Stomach (tissue), 9 donors: ENCODE results near the gene DDB1. TPM values are rescaled to one million over a fixed set of nuclear protein-coding genes. Genes with fewer than 3 reads are reported as not detected.

Experiments
- DNase-seq, 2 donors: peaks; one replicate each; pipeline versions ENCODE4 v3.0.0 to v3.0.0-alpha.2; 2013 to 2019
- H3K27ac ChIP-seq, 5 donors: fragments of 200-600 bp in 4 of 5; sonication (generic) in 4 of 5; one replicate each; pipeline ENCODE4 v1.5.1; 2013 to 2019; ENCODE audit warnings: mild to moderate bottlenecking in 1 of 5, moderate library complexity in 1 of 5
- H3K27me3 ChIP-seq, 3 donors: fragments of 200-600 bp; sonication (generic); one replicate each; pipeline ENCODE4 v1.5.1; 2017 to 2019; ENCODE audit warnings: mixed run types in 1 of 3
- H3K36me3 ChIP-seq, 4 donors: fragments of 200-600 bp; sonication (generic); 1 replicate in 3 of 4; 2 replicates in 1 of 4; pipeline ENCODE4 v1.5.1; 2016 to 2019
- H3K4me1 ChIP-seq, 4 donors: fragments of 200-600 bp; sonication (generic); one replicate each; pipeline ENCODE4 v1.5.1; 2016 to 2019
- H3K4me3 ChIP-seq, 4 donors: fragments of 200-600 bp; sonication (generic) in 3 of 4; one replicate each; pipeline ENCODE4 v1.5.1; 2016 to 2019; ENCODE audit warnings: mild to moderate bottlenecking in 1 of 4
- H3K9me3 ChIP-seq, 4 donors: fragments of 200-600 bp; sonication (generic); one replicate each; pipeline ENCODE4 v1.5.1; 2016 to 2019
- CTCF ChIP-seq, 7 experiments: fragments of 450-650 bp in 4 of 7; fragments of 200-600 bp in 3 of 7; sonication (generic) in 3 of 7; IDR thresholded peaks; one replicate each; pipeline ENCODE4 v1.5.1; 2016 to 2019; ENCODE audit warnings: antibody characterized with exemption in 7 of 7, control low read depth in 2 of 7, mild to moderate bottlenecking in 1 of 7
- EP300 ChIP-seq: sonication (generic); formaldehyde crosslinking; IDR thresholded peaks from one replicate; pipeline ENCODE4 v1.6.1; 2017; ENCODE audit warnings: antibody characterized with exemption
- POLR2A ChIP-seq, 4 donors: fragments of 450-650 bp; IDR thresholded peaks; one replicate each; pipeline ENCODE4 v1.6.1; 2016; ENCODE audit warnings: antibody characterized with exemption in 4 of 4, control low read depth in 2 of 4, mild to moderate bottlenecking in 1 of 4, moderate library complexity in 1 of 4
- POLR2AphosphoS5 ChIP-seq, 3 donors: sonication (generic); formaldehyde crosslinking; IDR thresholded peaks; one replicate each; pipeline ENCODE4 v1.6.1; 2016; ENCODE audit warnings: antibody characterized with exemption in 3 of 3
- WGBS, 5 donors: extraction: QIAGEN DNeasy Blood & Tissue Kit in 3 of 5; methylation state at CpG; one replicate each; pipeline versions ENCODE4 v1.1.5 to v1.1.7; 2013 to 2018; 5-methylcytosine and 5-hydroxymethylcytosine counted together
- intact Hi-C: fragments of 100-400 bp; cut with DNase I; formaldehyde crosslinking; loops from one replicate; pipeline ENCODE4 v1.15.1; 2023; ENCODE audit warnings: low total_unique reads
- polyA plus RNA-seq, 3 donors: library from polyadenylated mRNA; stranded (reverse); fragments of 200-250 nt; gene quantifications; one replicate each; pipeline ENCODE4 v1.2.3, GENCODE V29; 2013
- total RNA-seq, 5 donors: library from RNA; depleted of rRNA; stranded (reverse); fragments of >200 nt; gene quantifications; one replicate each; pipeline versions ENCODE4 v1.1.0 to v1.2.3, GENCODE V29; 2014 to 2016
- donor health status: healthy with polysubstance abuse.
- donor health status: Bipolar disorder and iron deficiency.
- donor health status: healthy.

DDB1 gene
- total and polyA plus RNA-seq, 8 donors, result 44.2 to 489 (median 114) TPM

- intact Hi-C loops, result no loop called here
- Histone ChIP-seq H3K27me3 (no peaks in the 10 kb centered on the region), H3K36me3 (peaks cover 31 to 87% (median 80%) of the 10 kb centered on the region in 4 donors), H3K4me1 (peaks cover 7 to 30% (median 22%) of the 10 kb centered on the region in 4 donors), H3K27ac (no peak overlapping the region), H3K4me3 (no peak overlapping the region), H3K9me3 (no peaks in the 10 kb centered on the region)
- DNase-seq, result no peak
- WGBS, 5 donors, result 73 to 100% (median 94%) methylated on average over 1 of the region's 1 CpG
- TF ChIP-seq CTCF (IDR thresholded peaks at IDR 0.05), result no peak
- TF ChIP-seq POLR2A (IDR thresholded peaks at IDR 0.05), result no peak
- no peak for TF ChIP-seq POLR2AphosphoS5 (IDR thresholded peaks at IDR 0.05)
- no peak for TF ChIP-seq EP300
Observed at GRCh38 chr11:61350336-61350735, 17.4 kb upstream of the DDB1 start.

GRCh38 chr11:61349916-61350315, 17.0 kb upstream of the DDB1 start:
- Histone ChIP-seq H3K4me3 (no peak overlapping the region), H3K27me3 (no peaks in the 10 kb centered on the region), H3K9me3 (no peaks in the 10 kb centered on the region), H3K27ac (no peak overlapping the region), H3K36me3 (peaks cover 31 to 84% (median 78%) of the 10 kb centered on the region in 4 donors), H3K4me1 (peaks cover 7 to 33% (median 25%) of the 10 kb centered on the region in 4 donors)
- intact Hi-C loops, result no loop called here
- DNase-seq, result no peak
- WGBS, 5 donors, result 91 to 95% (median 94%) methylated on average over 10 of the region's 10 CpGs
- TF ChIP-seq CTCF (IDR thresholded peaks at IDR 0.05) (no peak), POLR2A (IDR thresholded peaks at IDR 0.05) (no peak), POLR2AphosphoS5 (IDR thresholded peaks at IDR 0.05) (no peak), EP300 (no peak)

- Histone ChIP-seq H3K36me3 (peaks cover 31 to 84% (median 77%) of the 10 kb centered on the region in 4 donors), H3K4me3 (no peak overlapping the region), H3K27me3 (no peaks in the 10 kb centered on the region), H3K27ac (no peak overlapping the region), H3K4me1 (peaks cover 7 to 34% (median 26%) of the 10 kb centered on the region in 4 donors), H3K9me3 (no peaks in the 10 kb centered on the region)
- WGBS, 5 donors, result 82 to 91% (median 86%) methylated on average over 12 of the region's 12 CpGs
- intact Hi-C loops, result no loop called here
- no peak for DNase-seq
- TF ChIP-seq POLR2A (IDR thresholded peaks at IDR 0.05), result no peak
- TF ChIP-seq EP300, result no peak
- no peak for TF ChIP-seq CTCF (IDR thresholded peaks at IDR 0.05)
- no peak for TF ChIP-seq POLR2AphosphoS5 (IDR thresholded peaks at IDR 0.05)
Observed at GRCh38 chr11:61349189-61349751, 16.4 kb upstream of the DDB1 start.

GRCh38 chr11:61347916-61348461, 15.1 kb upstream of the DDB1 start:
- DNase-seq, result peak in 1 of 2 donors; percentile 44
- H3K27me3 ChIP-seq, result no peaks in the 10 kb centered on the region
- no peaks in the 10 kb centered on the region for H3K9me3 ChIP-seq
- peak in 1 of 3 donors; percentile 14 for TF ChIP-seq POLR2AphosphoS5 (IDR thresholded peaks at IDR 0.05)
- TF ChIP-seq POLR2A (IDR thresholded peaks at IDR 0.05), result no peak
- peaks cover 20 to 82% (median 76%) of the 10 kb centered on the region in 4 donors for H3K36me3 ChIP-seq
- no peak overlapping the region for H3K27ac ChIP-seq
- H3K4me3 ChIP-seq, result no peak overlapping the region
- 49 to 60% (median 53%) methylated on average over 11 of the region's 11 CpGs for WGBS, 5 donors
- intact Hi-C loops, result no loop called here
- H3K4me1 ChIP-seq, result peaks cover 7 to 34% (median 26%) of the 10 kb centered on the region in 4 donors
